Jurkat, Clone E6-1 (cell line): ENCODE measurements around the gene BARHL1.
A peak's percentile ranks its signal among the peaks of the same experiment; 100 is the strongest.
"Not testable (repeated sequence)": the region's sequence is repeated elsewhere in the genome, so short reads cannot be mapped to it uniquely, and the experiment has no call there.

Experiments
- DNase-seq: peaks from one replicate; pipeline ENCODE4 v3.0.0-alpha.2; 2011; ENCODE audit warnings: low read depth, low spot score
- H3K4me3 ChIP-seq: 2 replicates; pipeline ENCODE4 v1.5.1; 2011; ENCODE audit warnings: mild to moderate bottlenecking, low read length, control low read depth, moderate library complexity

BARHL1 gene

DNA sequence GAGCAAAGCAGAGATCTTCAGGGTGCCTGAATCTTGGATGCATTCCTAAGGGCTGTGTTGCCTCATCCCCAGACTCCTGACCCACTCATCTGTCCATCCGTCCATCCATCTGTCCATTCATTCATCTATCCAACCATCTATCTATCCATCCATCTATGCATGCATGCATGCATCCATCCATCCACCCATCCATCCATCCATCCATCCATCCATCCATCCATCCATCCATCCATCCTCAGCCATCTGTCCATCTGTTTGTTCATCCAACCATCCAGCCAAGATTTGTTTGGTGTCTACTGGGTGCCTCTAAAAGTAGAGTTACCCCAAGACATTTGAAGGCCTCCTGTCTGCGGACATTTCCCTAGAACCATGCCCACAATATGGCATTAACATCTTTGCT lies 27.7 kb upstream of the BARHL1 start:
- H3K4me3 ChIP-seq, result no peak overlapping the region
- DNase-seq, result no peak

DNA sequence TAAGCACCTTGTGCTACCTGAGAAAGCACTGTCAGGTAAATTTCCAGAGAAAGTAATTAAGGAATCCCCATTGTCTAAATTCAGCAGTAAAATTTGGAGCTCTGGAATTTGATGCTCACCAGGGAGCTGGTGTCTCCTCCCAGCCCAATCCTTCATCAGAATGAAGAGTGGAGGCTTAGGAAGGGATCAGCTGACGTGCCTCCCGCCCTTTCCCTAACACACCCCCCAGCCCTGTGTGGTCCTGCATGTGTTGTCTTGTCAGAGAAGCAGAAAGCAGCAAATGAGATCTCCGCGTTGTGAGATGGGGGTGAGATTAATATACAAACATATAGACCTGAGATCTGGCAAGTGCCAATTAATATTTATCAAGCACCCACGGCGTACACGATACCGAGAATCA lies 26.9 kb upstream of the BARHL1 start:
- no peak overlapping the region for H3K4me3 ChIP-seq
- no peak for DNase-seq

- H3K4me3 ChIP-seq, result no peak overlapping the region
- no peak for DNase-seq
These were observed 26.2 kb upstream of the BARHL1 start for GRCh38 chr9:132556235-132556634.

DNA sequence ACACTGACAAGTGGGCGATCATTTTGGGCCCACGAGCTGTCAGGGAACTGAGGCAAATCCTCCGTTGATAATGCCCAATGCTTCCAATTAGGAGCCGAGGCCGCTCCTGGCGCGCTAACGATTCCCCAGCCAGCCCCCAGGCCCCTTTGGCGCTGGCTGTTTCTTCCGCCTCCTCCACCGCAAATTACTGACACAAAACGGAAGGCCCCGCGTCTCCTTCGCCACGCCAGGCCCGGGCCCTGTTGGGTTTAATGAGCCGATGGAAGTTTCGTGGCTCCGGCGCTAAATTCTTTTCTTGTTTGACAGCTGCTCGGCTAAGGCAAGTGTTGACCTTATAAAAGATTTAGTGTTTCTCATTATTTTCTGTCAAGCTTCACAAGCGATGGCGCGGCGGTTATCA lies 25.7 kb upstream of the BARHL1 start:
- H3K4me3 ChIP-seq, result no peak overlapping the region
- DNase-seq, result no peak

DNA sequence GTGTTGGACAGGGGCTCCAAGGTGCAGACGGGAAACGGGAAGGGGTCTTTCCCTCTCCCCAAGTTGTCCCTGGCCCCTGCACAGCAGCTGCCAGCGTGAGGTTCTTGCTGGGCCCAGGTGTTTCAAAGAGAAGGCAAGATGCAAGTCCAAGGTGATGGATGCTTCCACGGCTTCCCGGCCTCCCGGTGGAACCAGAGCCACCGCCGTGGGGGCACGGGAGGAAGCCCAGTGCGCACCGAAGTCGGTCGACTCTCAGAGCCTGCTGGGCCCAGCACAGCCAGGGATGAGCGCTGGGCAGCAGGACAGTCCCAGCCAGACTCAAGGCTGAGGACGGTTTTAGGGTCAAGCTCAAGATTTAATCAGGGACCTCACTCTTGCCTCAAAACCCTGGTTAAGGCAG lies 25.2 kb upstream of the BARHL1 start:
- H3K4me3 ChIP-seq, result no peak overlapping the region
- DNase-seq, result no peak

DNA sequence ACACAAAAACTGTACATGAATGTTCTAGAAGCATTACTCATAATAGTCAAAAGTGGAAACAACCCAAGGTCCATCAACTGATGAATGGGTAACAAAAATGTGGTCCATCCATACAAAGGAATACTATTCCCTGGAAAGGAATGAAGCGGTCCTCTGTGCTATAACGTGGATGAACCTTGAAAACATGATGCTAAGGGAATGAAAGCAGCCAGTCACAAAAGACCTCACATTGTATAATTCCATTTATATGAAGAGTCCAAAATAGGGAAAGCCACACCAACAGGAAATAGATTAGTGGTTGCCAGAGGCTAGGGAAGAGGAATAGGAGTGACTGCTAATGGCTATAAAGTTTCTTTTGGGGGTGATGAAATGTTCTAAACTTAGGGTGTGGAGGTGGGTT lies 22.7 kb upstream of the BARHL1 start:
- no peak for DNase-seq
- H3K4me3 ChIP-seq, result no peak overlapping the region

DNA sequence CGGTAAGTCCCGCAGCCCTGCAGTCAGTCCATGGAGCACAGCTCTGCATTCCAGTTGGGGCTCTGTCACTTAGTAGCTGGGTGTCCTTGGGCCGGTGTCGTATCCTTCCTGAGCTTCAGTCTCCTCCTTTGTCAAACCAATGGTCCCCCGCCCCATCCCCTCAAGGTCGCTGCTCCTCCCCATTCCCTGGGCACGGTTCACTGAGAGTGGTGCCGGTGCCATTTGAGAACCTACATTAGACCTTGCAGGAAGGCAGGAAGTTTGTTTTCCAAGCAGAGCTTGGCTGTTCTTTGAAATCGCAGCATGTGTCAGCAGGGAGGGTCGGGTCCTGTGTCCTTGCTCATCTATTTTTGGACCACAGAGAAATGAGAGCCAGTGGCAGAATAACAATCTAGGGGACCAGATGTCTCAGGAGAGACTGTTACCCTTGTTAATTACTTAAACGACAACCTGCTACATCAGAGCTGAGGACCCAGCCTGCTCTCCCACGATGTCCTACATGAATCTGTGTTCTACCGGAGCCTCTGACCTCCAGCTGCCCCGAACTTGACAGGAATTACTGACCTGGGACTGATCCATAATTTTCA lies 21.7 kb upstream of the BARHL1 start:
- no peak overlapping the region for H3K4me3 ChIP-seq
- no peak for DNase-seq

- no peak overlapping the region for H3K4me3 ChIP-seq
- no peak for DNase-seq
These were observed 20.2 kb upstream of the BARHL1 start for GRCh38 chr9:132562306-132562573.

DNA sequence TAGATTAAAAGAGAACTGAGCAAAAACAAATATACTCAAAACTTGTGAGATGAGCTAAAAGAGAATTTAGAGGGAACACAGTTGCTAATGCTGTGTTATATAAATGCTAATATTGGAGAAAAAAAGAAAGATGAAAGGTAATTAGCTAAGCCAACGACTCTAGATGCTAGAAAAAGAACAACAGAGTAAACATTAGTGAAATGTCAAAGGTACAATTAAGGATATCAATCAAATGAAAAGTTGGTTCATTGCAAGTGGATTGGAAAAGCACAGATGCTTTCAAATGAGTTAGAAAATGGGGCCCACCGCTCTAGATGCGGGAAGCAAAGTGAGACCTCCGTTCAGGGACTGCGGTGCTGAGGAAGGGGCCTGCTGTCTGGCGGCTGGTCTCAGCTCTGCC lies 17.9 kb upstream of the BARHL1 start:
- no peak overlapping the region for H3K4me3 ChIP-seq
- no peak for DNase-seq

- not testable (repeated sequence) for H3K4me3 ChIP-seq, DNase-seq
These were observed 13.6 kb upstream of the BARHL1 start for GRCh38 chr9:132568787-132569186.

- DNase-seq, result no peak
- no peak overlapping the region for H3K4me3 ChIP-seq
These were observed 10.4 kb upstream of the BARHL1 start for GRCh38 chr9:132571806-132572600.

DNA sequence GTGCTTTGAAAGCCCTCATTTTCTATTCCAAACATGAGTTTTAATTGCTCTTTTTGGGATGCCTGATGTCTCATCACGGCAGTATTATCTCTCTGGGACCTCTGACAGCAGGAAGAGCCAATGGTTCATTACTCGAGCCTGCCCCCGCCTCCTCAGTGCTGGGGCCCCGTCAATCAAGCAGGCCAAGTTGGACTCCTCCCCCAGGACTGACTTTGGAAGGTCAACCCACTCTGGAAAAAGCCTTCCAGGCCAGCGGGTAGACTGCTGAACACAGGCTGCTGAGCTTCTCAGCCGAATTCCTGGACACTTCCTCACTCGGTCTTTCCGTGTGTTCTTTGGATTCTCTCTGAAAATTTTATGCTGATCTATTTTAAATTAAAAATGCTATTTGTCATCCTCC lies 9.5 kb upstream of the BARHL1 start:
- DNase-seq, result no peak
- H3K4me3 ChIP-seq, result no peak overlapping the region

DNA sequence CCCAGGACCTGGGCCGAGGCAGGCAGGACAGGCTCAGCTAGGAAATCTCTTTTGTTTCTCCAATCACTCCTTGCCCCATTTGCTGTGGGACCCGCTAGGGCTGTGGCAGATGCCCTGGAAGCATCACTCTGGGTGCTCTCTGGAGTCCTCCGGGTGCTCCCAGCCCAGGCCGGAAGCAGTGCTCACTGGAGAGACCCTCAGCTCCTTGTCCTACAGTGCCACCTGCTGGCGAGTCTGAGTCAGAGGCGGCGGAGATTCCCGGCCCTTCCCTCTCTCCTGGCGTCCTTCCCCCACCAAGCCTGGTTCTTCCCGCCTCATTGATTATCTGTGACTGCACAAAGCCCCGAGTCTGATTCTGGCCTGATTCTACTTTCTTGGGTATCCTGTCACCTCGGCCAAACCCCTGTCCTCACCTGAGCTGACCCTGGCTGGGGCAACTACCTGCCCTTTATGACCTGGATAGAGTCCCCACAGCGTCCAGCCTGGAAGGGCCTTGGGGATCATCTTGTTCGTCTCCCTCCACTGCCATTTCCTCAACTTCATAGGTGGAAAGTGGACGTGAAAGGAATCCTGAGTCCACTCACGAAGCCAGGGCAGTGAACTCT lies 7.3 kb upstream of the BARHL1 start:
- H3K4me3 ChIP-seq, result no peak overlapping the region
- peak; percentile 37 for DNase-seq

DNA sequence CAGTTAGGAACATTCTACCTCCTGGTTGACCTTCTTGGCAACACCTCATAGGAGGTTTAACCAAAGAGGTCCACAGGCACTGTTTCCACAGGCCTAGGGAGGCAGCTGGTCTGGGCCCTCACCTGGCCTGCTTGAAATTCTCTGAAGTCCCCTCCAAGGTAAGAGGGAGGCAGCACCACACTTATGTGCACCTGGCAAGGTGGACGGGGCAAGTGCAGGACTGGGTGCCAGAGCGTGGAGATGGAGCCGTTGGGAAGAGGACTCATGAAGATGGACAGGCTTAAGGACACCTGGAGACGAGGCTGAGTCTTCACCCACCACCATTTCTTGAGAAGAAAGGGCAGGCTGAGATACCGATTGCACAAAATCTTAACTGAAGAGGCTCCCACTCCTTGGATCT lies 6.6 kb upstream of the BARHL1 start:
- H3K4me3 ChIP-seq, result no peak overlapping the region
- no peak for DNase-seq

- no peak overlapping the region for H3K4me3 ChIP-seq
- DNase-seq, result no peak
These were observed 5.3 kb upstream of the BARHL1 start for GRCh38 chr9:132577119-132577518.

DNA sequence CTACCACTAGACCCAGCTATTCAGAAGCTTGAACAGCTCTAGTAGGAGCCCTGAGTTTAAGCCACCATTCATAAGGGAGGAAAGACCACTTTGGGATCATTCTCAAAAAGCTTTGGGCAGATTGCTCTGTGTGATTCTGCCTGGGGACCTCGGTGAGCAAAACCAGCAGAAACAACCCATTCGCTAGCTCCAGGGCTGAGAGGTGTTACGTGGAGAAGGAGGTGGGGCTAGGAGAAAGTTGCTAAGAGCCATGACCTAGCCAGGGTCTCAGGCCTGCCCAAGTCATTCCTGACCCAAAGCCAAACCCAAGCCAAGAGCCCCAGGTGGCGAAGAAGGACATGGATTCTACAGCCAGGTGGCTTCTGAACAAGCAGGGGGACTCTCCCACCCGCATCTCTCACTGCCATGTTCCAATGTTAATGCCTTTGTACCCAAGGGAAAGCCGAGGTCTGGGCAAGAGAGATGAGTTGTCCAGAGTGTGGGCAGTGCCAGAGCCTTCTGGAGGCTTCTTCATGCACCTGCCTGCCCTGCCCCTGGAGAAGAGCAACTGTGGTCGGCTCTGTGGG lies 4.0 kb upstream of the BARHL1 start:
- no peak overlapping the region for H3K4me3 ChIP-seq
- no peak for DNase-seq

DNA sequence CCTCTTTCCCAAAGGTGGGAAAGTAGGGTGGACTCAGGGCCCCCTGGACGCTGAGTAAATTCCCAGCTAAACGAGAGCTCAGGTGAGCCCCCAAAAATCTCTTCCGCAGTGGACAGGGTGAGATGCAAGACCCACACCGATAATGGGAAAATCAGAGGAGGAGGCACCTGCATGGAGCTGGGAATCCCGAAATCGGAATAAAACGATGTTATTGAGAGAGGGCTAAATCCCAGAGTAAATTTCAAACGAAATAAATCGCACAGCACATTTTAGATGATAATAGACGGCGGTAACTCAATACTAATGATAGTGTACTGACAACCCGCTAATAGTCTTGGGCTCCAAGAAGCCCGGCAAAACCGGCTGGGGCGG lies 3.0 kb upstream of the BARHL1 start:
- no peak overlapping the region for H3K4me3 ChIP-seq
- DNase-seq, result no peak

DNA sequence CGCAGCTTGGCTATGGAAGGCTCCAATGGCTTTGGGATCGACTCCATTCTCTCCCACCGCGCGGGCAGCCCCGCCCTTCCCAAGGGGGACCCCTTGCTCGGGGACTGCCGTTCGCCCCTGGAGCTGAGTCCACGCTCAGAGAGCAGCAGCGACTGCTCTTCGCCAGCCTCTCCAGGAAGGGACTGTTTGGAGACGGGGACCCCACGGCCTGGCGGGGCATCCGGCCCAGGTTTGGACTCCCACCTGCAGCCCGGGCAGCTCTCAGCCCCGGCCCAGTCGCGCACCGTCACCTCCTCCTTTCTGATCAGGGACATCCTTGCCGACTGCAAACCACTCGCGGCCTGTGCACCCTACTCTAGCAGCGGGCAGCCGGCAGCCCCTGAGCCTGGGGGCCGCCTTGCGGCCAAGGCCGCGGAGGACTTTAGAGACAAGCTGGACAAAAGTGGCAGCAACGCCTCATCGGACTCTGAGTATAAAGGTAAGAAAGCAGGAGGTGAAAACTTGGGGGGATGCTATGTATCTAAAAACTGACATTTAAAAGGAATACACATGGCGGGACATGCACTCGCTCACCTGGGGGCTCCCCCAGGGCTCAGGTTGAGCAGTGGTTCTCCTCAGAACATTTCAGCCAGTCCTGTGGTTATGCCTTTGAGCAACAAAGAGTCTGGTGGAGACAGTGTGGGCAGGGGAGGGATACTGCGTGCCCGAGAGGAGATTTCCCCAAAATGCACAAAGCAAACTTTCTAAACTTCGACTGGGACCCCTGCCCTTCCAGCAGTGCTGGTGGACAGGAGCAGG lies 579 bp downstream of the BARHL1 start:
- DNase-seq, result no peak
- no peak overlapping the region for H3K4me3 ChIP-seq

GRCh38 chr9:132583584-132584304 lies 1.3 kb downstream of the BARHL1 start:
- no peak for DNase-seq
- H3K4me3 ChIP-seq, result no peak overlapping the region
